HG02981 (cell line): ENCODE data around the gene DOK7.

Source experiments
- ATAC-seq: cut with Tn5 transposase; IDR thresholded peaks from one replicate; pipeline ENCODE4 v1.9.1; 2021; ENCODE audit warnings: mild to moderate bottlenecking, moderate library complexity; ENCODE audit not compliant: unreplicated experiment

DOK7 gene, protein sequence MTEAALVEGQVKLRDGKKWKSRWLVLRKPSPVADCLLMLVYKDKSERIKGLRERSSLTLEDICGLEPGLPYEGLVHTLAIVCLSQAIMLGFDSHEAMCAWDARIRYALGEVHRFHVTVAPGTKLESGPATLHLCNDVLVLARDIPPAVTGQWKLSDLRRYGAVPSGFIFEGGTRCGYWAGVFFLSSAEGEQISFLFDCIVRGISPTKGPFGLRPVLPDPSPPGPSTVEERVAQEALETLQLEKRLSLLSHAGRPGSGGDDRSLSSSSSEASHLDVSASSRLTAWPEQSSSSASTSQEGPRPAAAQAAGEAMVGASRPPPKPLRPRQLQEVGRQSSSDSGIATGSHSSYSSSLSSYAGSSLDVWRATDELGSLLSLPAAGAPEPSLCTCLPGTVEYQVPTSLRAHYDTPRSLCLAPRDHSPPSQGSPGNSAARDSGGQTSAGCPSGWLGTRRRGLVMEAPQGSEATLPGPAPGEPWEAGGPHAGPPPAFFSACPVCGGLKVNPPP

DNA sequence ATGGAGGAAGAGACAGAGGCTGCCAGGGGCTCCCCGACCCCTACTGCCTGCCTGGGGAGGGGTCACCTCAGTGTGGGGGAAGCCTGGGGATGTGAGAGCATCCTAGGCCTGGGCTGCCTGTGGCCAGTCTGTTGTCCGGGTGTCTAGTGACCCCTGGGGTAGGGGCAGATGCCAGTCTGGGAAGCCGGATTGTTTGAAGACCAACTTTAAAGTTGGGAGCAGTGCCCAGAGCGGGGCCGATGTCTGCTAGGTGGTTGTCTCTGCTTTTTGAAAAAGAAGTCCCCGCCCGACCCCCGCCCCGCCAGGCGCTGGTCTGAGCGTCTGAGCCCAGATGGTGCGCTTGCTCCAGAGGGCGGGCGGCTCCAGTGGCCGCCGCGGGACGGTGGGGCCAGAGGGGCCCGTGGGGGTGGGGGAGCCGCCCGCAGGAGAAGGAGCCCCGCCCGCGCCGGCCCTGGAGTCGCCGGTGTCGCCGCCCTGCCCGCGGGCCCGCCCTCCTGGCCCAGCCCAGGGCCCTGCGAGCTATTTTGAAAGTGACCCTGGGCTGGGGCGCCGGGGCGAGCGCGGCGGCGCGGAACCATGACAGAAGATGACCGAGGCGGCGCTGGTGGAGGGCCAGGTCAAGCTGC lies at the start of gene DOK7:
DOK7 (plus strand) TSS at position 517 of the 626 bp plus-strand sequence; CDS start at position 587, 70 bp downstream.
- ATAC-seq, result no peak

DNA sequence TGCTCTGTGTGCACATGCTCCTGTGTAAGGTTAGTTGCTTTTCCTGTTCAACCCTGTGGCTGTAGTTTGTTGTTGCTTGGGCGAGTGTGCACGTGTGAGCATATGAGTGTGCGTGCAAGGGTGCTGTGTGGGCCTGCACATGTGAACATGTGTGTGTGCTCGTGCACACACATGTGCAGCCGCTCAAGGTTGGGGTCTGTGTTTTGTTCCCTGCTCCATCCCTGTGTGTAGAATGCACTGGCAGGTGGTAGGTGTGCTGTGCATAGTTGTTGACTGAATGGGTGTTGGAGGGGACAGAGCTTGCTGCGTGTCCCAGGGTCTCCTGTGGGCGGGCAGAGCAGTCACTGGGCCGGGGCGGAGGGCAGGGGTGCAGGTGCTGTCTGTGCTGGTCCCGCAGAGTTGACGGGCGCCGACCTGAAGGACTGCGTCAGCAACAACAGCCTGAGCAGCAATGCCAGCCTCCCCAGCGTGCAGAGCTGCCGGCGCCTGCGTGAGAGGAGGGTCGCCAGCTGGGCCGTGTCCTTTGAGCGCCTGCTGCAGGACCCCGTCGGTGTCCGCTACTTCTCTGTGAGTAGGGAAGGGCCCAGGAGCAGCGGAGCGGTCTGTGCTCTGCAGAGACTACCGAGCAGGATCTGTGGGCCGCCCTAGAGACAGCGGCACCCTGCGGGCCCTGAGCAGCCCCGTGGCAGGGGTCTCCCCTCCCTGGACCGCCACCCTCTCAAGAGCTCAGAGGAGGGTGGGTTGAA lies 49.3 kb upstream of the DOK7 start:
- ATAC-seq, result no peak

DNA sequence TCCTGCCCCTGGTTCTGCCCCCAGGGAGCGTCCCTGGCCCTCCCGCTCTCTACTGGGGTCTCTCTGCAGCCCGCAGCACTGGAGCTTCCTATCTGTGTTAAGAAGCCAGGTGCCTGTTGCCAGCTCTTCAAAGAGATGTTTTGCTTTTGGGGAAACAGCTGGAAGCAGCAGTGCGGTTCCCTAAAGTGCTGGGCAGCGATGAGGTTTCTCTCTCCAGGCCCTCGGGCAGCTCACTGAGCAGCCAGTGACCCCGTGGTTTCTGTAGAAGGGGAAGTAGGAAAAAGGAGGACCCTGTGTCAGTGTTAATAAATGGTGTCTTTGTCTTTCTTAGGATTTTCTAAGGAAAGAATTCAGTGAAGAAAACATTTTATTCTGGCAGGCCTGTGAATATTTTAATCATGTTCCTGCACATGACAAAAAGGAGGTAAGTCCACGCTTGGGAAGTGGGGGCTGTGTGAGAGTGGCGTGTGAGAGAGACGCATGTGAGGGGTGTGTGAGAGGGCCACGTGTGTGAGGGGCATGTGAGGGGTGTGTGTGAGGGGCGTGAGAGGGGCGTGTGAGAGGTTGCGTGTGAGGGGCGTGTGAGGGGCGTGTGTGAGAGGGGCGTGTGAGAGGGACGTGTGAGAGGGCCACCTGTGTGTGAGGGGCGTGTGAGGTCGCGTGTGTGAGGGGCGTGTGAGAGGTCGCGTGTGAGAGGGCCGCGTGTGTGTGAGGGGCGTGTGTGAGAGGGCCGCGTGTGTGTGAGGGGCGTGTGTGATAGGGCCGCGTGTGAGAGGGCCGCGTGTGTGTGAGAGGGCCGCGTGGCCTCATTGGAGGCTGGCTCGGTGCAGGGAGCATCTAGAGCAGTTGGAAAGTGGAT lies 48.5 kb upstream of the DOK7 start:
- ATAC-seq, result no peak

DNA sequence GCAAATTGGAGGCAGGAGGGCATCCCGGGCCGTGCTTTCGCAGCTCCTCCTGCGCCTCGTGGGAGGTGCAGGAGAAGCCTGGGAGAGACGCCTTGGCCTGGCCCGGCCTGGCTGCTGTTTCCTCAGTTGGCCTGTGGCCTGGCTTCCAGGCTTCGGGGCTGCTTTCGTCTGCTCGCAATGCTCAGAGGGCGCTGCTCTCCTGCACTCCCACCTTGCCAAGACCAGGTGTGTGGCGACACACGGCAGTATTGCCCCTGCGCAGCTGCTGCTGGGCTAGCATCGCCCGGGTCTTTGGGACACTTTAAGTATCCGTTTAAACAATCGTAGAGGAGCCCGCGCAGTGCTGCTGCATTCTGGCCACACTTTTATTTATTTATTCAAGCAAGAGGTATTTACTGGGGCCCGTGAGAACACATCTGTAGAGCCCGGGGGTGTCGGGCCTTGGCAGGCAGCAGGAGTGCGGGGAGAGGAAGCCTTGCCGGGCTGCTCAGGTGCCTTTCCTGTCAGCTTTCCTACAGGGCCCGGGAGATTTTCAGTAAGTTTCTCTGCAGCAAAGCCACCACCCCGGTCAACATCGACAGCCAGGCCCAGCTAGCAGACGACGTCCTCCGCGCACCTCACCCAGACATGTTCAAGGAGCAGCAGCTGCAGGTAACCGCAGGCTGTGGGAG lies 47.5 kb upstream of the DOK7 start:
- ATAC-seq, result no peak

DNA sequence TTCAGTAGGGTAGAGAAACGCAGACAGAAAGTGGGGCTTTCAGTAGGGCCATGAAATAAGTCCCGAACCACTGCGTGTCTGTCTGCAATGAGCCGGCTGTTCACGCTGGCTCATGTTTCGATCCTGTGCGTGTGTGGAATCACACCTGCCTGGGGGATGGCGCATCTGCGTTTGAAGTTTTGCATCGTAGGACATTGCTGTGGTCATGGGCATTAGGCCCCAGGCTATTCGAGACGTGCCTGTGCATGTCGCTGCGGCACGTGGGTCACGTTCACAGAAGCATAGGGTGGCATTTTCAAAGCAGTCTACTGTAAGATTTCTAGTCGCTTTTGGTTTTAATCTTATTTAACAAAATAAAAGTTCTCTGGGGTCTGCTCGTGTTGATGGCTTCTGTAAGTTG lies 46.8 kb upstream of the DOK7 start:
- no peak for ATAC-seq

DNA sequence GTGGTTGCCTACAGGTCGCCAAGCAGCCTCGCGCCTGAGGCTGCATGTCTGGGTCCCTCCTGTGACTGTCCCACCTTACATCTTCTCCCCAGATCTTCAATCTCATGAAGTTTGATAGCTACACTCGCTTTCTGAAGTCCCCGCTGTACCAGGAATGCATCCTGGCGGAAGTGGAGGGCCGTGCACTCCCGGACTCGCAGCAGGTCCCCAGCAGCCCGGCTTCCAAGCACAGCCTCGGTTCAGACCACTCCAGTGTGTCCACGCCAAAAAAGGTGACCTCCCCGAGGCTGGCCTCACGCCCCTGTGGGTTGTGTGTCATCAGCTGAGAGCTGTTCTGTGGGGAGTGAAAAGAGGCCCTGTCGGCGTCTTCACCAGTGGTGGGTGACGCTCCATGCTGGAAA lies 46.3 kb upstream of the DOK7 start:
- ATAC-seq, result no peak

DNA sequence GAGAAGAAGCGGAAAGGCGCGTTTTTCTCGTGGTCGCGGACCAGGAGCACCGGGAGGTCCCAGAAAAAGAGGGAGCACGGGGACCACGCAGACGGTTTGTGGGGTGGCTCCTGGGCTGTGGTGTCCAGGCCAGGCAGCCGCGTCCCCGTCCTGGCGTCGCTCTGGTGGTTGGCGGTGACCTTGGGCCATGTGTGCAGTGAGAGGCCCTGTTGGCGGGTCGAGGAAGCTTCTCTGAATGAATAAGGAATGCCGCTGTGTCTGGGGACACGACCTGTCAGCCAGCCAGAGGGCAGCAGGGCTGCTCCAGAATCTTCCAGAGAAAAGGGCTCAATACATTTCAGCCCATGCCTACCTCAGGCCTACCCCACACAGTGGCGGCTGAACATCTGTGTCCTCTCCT lies 45.7 kb upstream of the DOK7 start:
- no peak for ATAC-seq

DNA sequence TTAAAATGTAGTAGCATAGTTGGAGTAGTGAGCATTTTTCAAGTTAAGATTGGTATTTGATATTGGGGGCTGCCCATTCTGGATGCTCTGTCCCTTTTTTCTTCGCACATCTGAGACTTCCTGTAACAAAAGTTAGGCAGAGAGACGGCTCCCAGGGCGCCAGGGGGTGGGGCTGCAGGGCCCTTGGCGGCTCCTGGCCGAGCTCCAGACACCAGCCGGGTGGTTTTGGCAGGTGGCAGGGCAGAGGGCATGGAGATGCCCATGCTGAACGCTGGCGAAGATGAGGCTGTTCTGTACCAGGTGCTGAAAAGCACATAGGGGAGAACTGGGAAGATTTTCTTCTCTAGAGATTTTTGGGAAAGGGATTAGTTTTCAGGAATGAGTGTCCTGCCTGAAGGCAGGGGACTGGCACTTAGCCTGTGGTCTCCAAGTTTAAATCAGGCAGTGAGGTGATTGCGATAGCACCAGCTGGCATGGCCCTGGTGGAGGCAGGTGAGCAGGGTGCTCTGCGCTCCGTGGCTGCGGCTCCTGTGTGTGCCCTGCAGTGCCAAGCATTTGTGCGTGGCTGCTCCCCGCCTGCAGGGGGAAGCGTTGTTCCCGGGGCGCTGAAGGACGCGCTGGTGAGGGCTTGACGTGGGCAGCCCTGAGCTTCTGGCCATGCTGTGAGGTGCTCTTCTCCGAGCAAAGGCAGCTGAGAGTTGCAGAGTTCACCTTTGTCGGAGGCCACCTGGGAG lies 44.9 kb upstream of the DOK7 start:
- ATAC-seq, result no peak

DNA sequence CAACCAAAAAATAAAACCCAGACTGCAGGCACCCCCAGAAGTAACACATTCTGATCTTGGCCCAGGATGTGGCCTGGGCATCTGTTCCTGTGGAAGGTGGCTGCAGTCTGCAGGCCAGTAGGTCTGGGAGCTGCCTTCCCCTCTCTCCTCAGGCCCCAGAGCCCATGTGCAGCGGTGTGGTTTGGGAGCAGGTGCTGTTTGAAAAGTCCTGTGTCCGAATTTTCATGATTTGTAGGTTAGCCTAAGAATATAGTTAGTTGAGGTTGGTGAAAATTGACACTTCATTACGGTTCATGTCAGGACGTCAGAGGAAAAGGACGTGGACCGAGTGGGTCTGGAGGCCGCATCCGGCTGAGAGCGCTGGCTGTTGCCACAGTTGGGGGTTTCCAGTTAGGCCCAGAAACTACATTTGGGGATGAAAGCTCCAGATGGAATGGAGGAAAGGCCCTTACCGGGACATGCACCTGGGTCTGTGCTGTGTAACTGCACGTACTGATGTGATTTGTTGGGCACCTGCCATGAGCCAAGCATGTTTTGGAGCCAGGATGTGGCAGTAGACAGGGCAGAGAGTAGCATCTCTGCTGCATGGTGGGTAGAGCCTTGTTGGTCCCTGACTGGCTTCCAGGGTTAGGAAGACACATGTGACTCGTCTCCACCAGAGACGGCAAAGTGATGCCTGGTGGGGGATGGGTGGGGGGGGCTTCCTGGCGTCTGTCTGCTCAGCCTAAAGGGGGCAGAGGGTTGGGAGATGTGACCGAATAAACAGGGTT lies 43.1 kb upstream of the DOK7 start:
- ATAC-seq, result no peak

DNA sequence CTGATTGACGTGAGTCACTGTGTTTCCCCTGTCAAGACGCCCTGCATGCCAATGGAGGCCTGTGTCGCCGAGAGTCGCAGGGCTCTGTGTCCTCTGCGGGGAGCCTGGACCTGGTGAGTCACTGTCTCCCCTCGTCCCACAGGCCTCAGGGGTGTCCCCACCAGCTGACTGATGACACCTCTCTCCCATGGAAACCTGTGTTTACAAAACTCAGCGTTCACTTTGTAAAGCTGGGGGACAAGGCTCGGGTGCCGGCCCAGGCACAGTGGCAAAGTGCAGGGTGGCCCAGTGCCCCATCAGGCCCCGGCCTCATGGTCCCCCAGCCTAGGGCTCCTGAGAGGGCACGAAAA lies 42.5 kb upstream of the DOK7 start:
- no peak for ATAC-seq

DNA sequence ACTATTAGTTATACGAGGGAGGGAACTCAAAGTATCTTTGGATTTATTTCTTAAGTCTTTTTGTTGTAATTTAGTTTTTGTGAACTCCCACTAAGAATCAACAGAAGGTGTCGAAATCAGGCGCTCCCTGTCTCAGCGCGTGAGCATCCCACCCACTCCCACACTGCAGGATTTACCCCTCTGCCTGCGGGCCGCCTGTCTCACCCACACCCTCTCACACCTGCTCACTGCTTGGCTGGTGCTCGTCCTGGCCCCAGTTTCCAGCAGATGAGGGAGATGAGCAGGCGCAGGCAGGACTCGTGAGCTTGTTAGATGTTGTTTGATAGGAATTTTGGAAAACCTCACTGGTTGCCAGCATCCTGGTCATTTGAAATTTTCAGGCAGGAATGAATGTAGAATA lies 42.1 kb upstream of the DOK7 start:
- ATAC-seq, result no peak

DNA sequence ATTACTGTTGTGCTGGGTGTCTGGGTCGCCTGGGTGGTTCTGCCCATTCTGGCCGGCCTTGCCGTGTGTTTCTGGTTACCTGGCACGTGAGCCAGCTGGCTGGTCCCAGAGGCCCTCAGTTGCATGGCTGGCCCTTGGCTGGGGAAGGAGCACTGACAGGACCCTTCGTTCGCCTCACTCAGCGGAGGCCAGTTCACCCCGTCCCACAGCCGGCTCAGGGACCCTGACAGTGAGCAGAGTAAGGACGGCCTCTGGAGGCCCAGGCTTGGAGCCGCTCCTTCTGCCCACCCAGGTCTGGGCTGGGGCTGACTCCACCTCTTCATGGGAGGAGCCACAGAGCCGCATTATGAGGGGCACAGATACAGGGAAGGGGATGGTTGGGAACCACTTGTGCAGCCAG lies 41.6 kb upstream of the DOK7 start:
- ATAC-seq, result no peak

DNA sequence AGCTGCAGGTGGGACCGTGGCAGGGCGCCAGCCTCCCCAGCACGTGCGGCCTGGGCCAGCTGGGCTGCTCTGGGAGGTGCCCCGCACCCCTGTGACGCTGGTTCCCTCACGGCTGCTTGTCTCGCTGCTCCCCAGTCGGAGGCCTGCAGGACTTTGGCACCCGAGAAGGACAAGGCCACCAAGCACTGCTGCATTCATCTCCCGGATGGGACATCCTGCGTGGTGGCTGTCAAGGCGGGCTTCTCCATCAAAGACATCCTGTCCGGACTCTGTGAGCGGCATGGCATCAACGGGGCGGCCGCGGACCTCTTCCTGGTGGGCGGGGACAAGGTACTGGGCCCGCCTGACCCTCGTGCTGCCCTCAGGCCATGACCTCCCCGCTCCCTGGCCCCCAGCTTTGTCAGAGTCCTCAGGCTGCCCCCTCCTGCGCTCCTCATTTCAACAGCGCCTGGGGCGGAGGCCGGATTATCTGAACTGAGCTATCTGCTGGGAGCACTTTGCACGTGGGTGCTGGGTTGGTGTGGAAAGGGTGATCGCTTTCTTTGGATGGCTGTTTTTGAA lies 40.8 kb upstream of the DOK7 start:
- no peak for ATAC-seq

DNA sequence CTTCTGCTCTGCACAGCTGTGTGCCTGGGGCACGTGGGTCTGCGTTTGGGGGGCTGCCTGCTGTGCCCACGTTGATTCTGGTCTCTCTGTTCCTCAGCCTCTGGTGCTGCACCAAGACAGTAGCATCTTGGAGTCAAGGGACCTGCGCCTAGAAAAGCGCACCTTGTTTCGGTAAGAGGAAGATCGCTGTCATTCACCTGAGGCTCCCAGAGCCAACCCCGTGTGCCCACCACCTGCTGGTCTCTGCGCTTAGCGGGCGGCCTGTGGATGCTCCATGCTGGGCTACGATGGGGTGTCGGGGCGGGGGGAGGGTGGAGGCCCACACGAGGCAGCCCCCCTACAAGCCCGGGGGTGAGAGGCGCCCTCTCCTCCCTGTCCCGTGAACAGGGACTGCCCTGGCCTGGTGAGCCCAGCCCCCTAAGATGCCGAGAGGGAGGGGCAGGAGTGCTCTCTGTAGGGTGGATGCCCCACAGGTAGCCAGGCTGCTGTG lies 40.3 kb upstream of the DOK7 start:
- ATAC-seq, result no peak

DNA sequence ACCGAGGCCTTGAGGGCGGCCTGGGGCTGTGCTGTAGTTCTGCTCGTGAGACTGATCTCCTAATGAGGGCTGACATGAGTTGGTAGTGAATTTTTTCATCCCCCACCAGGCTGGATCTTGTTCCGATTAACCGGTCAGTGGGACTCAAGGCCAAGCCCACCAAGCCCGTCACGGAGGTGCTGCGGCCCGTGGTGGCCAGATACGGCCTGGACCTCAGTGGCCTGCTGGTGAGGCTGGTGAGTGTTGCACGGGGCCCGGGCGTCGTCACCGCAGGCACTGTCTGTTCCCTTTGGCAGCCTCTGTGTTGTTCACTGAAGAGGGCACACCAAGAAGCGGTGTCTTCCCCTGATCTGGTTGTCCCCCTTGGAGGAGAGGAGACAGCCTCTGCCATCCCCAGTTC lies 39.7 kb upstream of the DOK7 start:
- no peak for ATAC-seq

DNA sequence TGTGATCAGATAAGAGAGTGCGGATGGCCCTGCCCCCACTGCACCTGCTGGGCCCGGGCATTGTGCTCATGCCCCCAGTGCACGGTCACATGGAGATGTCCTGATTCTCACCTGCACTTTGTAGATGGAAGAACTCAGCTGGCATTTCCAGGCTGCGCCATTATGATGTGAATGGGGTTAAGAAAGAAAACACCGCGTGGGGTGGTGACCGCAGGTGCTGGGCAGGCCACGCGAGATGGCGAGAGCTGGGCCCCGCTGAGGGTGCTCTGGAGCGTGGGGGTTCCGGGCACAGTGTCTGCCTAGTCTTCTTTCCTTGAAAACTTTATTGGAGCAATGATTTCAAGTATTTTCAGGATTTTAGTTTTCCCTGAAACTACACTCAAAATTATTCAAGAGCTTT lies 39.2 kb upstream of the DOK7 start:
- no peak for ATAC-seq

DNA sequence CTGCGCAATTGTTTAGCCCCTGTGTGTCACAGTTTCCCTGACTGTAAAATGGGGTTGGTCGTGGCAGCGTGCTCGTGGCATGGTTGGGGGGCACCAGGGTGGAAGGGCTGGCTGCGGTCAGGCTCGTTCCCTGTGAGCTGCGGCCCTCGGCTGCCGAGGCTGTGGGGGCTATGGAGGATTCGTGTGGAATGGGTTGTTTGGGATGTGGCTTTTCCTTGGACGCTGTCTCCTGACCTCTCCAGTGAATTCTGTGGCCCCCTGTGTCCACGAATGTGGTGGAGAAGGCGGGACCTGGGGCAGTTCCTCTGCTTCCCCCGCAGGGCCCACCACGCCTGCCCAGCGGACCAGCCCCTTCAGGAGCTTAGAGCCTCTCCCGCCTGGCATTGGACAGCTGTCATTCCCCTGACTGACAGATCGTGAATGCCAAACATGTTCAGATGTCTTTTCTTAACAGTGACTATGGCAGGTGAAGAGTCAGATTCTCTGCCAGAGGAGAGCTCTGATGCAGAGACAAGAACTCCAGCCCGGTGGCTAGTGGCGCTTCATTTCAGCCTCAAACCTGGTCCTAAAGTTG lies 38.5 kb upstream of the DOK7 start:
- ATAC-seq, result no peak

DNA sequence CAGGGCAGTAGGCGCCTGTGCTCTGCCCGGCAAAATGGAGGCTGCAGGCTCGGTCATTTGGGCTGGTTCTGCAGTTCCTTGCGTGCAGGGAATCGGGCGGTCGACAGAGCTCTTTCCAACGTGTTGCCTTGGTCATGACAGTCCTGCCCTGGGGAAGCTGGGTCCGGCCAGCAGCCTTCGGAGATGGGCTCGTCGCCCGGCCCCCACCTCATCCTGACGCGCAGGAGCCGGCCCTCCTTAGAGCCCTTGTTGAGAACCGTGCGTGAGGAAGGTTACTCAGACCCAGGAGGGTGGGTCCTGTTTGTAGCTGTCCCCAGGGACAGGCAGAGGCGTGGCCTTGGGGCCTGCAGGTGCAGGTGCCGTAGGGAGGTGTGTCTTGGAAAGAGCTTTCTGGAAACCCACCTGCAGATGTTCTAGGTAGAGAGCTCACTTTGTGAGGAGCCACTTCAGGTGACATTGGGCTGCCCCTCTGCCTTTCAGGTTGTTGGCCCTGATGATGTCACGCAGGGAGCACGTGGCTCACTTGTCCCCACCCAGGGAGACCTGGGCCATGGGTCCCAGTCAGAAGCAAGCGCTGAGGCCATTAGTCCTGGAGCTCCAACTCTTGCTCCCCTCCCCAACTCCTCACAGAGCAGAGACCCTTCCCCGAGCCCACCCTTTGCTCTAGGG lies 36.5 kb upstream of the DOK7 start:
- no peak for ATAC-seq
